VCaP (cell line): Measurements from ENCODE around the gene FLAD1.

Experiments used
- H3K27ac ChIP-seq: fragments of 450-650 bp; 2 replicates; pipeline ENCODE4 v1.5.1; 2017
- CTCF ChIP-seq: fragments of 450-650 bp; conservative IDR thresholded peaks from 2 replicates; pipeline ENCODE4 v1.5.1; 2017; ENCODE audit warnings: mild to moderate bottlenecking, moderate library complexity

Gene FLAD1

GRCh38 chr1:155009742-155010141, 26.6 kb downstream of the FLAD1 start:
- no peak for TF ChIP-seq CTCF
- peak overlapping the region; percentile 100 for H3K27ac ChIP-seq

GRCh38 chr1:155010211-155010918, 27.2 kb downstream of the FLAD1 start:
- H3K27ac ChIP-seq = peak overlapping the region; percentile 100
- no peak for TF ChIP-seq CTCF

GRCh38 chr1:155011004-155011416, 27.9 kb downstream of the FLAD1 start:
- peak overlapping the region; percentile 100 for H3K27ac ChIP-seq
- TF ChIP-seq CTCF = no peak

- no peak for TF ChIP-seq CTCF
- H3K27ac ChIP-seq = peak overlapping the region; percentile 100
Measured at GRCh38 chr1:155011437-155012025, 28.4 kb downstream of the FLAD1 start.

- peak overlapping the region; percentile 100 for H3K27ac ChIP-seq
- TF ChIP-seq CTCF = no peak
Measured at GRCh38 chr1:155012026-155012546, 28.9 kb downstream of the FLAD1 start.

- TF ChIP-seq CTCF = no peak
- peak overlapping the region; percentile 100 for H3K27ac ChIP-seq
Measured at GRCh38 chr1:155012776-155013602, 29.8 kb downstream of the FLAD1 start.

- no peak for TF ChIP-seq CTCF
- H3K27ac ChIP-seq = peak overlapping the region; percentile 100
Measured at GRCh38 chr1:155013632-155014031, 30.5 kb downstream of the FLAD1 start.
